Smooth muscle cell (in vitro differentiated cells): ENCODE measurements around the gene PPM1H. TPM values are rescaled to one million over a fixed set of nuclear protein-coding genes. Genes with fewer than 3 reads are reported as not detected.
"Not testable (repeated sequence)": the region's sequence is repeated elsewhere in the genome, so short reads cannot be mapped to it uniquely, and the experiment has no call there.

Experiments used
- DNase-seq: peaks from one replicate; lab custom pipeline; 2025; ENCODE audit not compliant: unreplicated experiment; lab: John Stamatoyannopoulos, UW
- H2AFZ ChIP-seq: fragments of 200-600 bp; sonication (generic); 2 replicates; pipeline ENCODE4 v1.6.0; 2016; ENCODE audit warnings: antibody characterized with exemption, low read depth, mild to moderate bottlenecking
- H3F3A ChIP-seq: fragments of 200-600 bp; sonication (generic); 2 replicates; pipeline ENCODE4 v1.6.0; 2017; ENCODE audit warnings: antibody characterized with exemption, low read depth
- H3K27ac ChIP-seq: fragments of 200-600 bp; sonication (generic); 2 replicates; pipeline ENCODE4 v1.5.1; 2016; ENCODE audit warnings: low read depth, mild to moderate bottlenecking
- H3K27me3 ChIP-seq: fragments of 200-600 bp; sonication (generic); 2 replicates; pipeline ENCODE4 v1.6.1; 2016; ENCODE audit warnings: low read depth, mild to moderate bottlenecking
- H3K36me3 ChIP-seq: fragments of 200-600 bp; sonication (generic); 2 replicates; pipeline ENCODE4 v1.5.1; 2016; ENCODE audit warnings: low read depth
- H3K4me1 ChIP-seq: fragments of 200-600 bp; sonication (generic); 2 replicates; pipeline ENCODE4 v1.5.1; 2016; ENCODE audit warnings: low read depth
- H3K4me2 ChIP-seq: fragments of 200-600 bp; sonication (generic); 2 replicates; pipeline ENCODE4 v1.6.0; 2016; ENCODE audit warnings: mild to moderate bottlenecking
- H3K4me3 ChIP-seq: fragments of 200-600 bp; sonication (generic); 2 replicates; pipeline ENCODE4 v1.5.1; 2016; ENCODE audit warnings: mild to moderate bottlenecking
- H3K79me2 ChIP-seq: fragments of 200-600 bp; sonication (generic); 2 replicates; pipeline ENCODE4 v1.6.0; 2016; ENCODE audit warnings: low read depth, mild to moderate bottlenecking
- H3K9ac ChIP-seq: fragments of 200-600 bp; sonication (generic); 2 replicates; pipeline ENCODE4 v1.6.0; 2016; ENCODE audit warnings: low read depth
- H3K9me3 ChIP-seq: fragments of 200-600 bp; sonication (generic); replicated peaks from 2 replicates; pipeline ENCODE4 v1.5.1; 2016; ENCODE audit warnings: low read depth
- H4K20me1 ChIP-seq: fragments of 200-600 bp; sonication (generic); 2 replicates; pipeline ENCODE4 v1.6.0; 2016; ENCODE audit warnings: low read depth
- WGBS: methylation state at CpG from one replicate; pipeline ENCODE4 v1.1.7; 2016; ENCODE audit warnings: low lambda C conversion rate; 5-methylcytosine and 5-hydroxymethylcytosine counted together
- polyA plus RNA-seq: library from polyadenylated mRNA; unstranded; fragments of >200 nt; fragmentation: Nextera tagmentation; extraction: Ambion mirVana; gene quantifications from 2 replicates; pipeline ENCODE4 v1.2.1, GENCODE V29; 2016
- total RNA-seq: library from RNA; depleted of rRNA; stranded (reverse); fragments of >200 nt; gene quantifications from 2 replicates; pipeline ENCODE4 v1.2.3, GENCODE V29; 2014
- TF ChIP-seq, protein P1 (sequence below): fragments of 200-600 bp; sonication (generic); IDR thresholded peaks from 2 replicates; pipeline ENCODE4 v1.5.1; 2017; ENCODE audit warnings: borderline replicate concordance, mild to moderate bottlenecking, antibody characterized with exemption; ENCODE audit not compliant: insufficient read depth, poor library complexity, severe bottlenecking

The PPM1H gene
- total and polyA plus RNA-seq, 2 experiments from 2014 or later, result 0.56 to 3.6 TPM

GRCh38 chr12:62762645-62763044 lies 172.3 kb downstream of the PPM1H start:
- Histone ChIP-seq H3K4me2 (no peak overlapping the region), H4K20me1 (no peaks in the 10 kb centered on the region), H3K9ac (no peak overlapping the region), H3K4me1 (no peaks in the 10 kb centered on the region), H2AFZ (no peak overlapping the region), H3K27ac (no peak overlapping the region), H3K27me3 (no peaks in the 10 kb centered on the region), H3K4me3 (no peak overlapping the region), H3K9me3 (no peaks in the 10 kb centered on the region), H3K36me3 (no peaks in the 10 kb centered on the region), H3F3A (no peaks in the 10 kb centered on the region), H3K79me2 (no peaks in the 10 kb centered on the region)
- no peak for DNase-seq
- WGBS, result 93% methylated on average over 3 of the region's 3 CpGs
- TF ChIP-seq, protein P1, sequence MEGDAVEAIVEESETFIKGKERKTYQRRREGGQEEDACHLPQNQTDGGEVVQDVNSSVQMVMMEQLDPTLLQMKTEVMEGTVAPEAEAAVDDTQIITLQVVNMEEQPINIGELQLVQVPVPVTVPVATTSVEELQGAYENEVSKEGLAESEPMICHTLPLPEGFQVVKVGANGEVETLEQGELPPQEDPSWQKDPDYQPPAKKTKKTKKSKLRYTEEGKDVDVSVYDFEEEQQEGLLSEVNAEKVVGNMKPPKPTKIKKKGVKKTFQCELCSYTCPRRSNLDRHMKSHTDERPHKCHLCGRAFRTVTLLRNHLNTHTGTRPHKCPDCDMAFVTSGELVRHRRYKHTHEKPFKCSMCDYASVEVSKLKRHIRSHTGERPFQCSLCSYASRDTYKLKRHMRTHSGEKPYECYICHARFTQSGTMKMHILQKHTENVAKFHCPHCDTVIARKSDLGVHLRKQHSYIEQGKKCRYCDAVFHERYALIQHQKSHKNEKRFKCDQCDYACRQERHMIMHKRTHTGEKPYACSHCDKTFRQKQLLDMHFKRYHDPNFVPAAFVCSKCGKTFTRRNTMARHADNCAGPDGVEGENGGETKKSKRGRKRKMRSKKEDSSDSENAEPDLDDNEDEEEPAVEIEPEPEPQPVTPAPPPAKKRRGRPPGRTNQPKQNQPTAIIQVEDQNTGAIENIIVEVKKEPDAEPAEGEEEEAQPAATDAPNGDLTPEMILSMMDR, result no peak

DNA sequence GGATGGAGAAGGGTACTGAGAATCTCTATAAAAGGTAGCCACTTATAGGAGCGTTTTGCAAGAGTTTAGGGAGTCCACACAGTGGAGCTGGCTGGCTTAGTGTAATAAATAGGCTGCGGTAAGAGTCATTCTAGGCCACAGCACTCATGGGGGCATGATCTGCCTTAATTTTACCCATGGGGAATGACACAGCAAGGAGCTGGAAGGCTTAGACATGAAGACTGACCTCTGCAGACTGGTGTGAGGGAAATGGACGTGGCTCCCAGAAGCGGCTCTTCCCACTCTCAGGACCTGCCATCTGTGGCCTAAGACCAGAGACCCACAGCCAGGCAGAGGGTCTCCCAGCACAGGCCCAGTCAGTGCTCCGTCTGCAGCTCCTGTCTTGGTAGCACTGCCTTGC lies 173.3 kb downstream of the PPM1H start:
- no peaks in the 10 kb centered on the region for H3K4me1 ChIP-seq
- no peak overlapping the region for H2AFZ ChIP-seq
- H3K27ac ChIP-seq, result no peak overlapping the region
- DNase-seq, result no peak
- H4K20me1 ChIP-seq, result no peaks in the 10 kb centered on the region
- no peak overlapping the region for H3K4me2 ChIP-seq
- no peaks in the 10 kb centered on the region for H3K79me2 ChIP-seq
- H3K9ac ChIP-seq, result no peak overlapping the region
- 90% methylated on average over 5 of the region's 5 CpGs for WGBS
- TF ChIP-seq, protein P1, result no peak
- no peaks in the 10 kb centered on the region for H3K27me3 ChIP-seq
- H3K9me3 ChIP-seq, result no peaks in the 10 kb centered on the region
- H3F3A ChIP-seq, result no peaks in the 10 kb centered on the region
- H3K36me3 ChIP-seq, result no peaks in the 10 kb centered on the region
- H3K4me3 ChIP-seq, result no peak overlapping the region

GRCh38 chr12:62760779-62761178 lies 174.2 kb downstream of the PPM1H start:
- Histone ChIP-seq H3K4me1 (no peaks in the 10 kb centered on the region), H3K27me3 (no peaks in the 10 kb centered on the region), H3K79me2 (no peaks in the 10 kb centered on the region), H3K27ac (no peak overlapping the region), H4K20me1 (no peaks in the 10 kb centered on the region), H3K9me3 (no peaks in the 10 kb centered on the region), H3K36me3 (no peaks in the 10 kb centered on the region), H3K4me3 (no peak overlapping the region), H3F3A (no peaks in the 10 kb centered on the region), H3K9ac (no peak overlapping the region), H2AFZ (no peak overlapping the region), H3K4me2 (peak overlapping the region; percentile 47)
- 1% methylated on average over 2 of the region's 2 CpGs for WGBS
- TF ChIP-seq, protein P1, result no peak
- DNase-seq, result no peak

GRCh38 chr12:62760341-62760740 lies 174.6 kb downstream of the PPM1H start:
- not testable (repeated sequence) for H3K4me1 ChIP-seq, H3K4me3 ChIP-seq, H3K27me3 ChIP-seq, H4K20me1 ChIP-seq, H2AFZ ChIP-seq, H3K9ac ChIP-seq, H3K9me3 ChIP-seq, H3F3A ChIP-seq, H3K79me2 ChIP-seq, H3K36me3 ChIP-seq, H3K27ac ChIP-seq, DNase-seq
- H3K4me2 ChIP-seq, result peak overlapping the region; percentile 47
- WGBS, result 97% methylated on average over 3 of the region's 3 CpGs
